Activated CD4-positive, alpha-beta T cell treated with anti-CD3 and anti-CD28 coated beads, Interleukin-2, Interleukin-6, amounts not matched to agents 100 ng/mL and 50 ng/mL, durations not matched to agents 16 hours and 8 hours (primary cell): Measurements from ENCODE around the gene YEATS4.

Experiments used
- DNase-seq: peaks from one replicate; pipeline ENCODE4 v3.0.0-alpha.2; 2020

Gene YEATS4

DNA sequence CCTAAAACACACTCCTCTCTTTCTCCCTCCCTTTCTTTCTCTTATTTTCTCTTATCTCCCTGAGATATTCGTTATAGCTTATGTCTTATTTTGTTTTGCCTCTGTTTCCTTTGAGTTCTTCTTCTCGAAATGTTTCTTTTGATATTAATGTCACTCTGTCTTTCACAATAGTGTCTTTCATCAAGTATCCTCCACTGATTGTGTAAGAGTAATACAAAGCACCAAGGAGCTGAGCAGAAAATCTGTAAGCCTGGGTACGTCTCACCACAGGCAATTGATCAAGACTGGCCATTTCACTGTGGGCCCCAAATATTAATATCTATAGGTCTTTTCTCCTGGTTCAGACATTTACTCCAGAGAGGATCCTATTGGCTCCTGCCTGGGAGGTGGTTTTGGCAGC is 16.2 kb upstream of the YEATS4 start:
- DNase-seq, result no peak

DNA sequence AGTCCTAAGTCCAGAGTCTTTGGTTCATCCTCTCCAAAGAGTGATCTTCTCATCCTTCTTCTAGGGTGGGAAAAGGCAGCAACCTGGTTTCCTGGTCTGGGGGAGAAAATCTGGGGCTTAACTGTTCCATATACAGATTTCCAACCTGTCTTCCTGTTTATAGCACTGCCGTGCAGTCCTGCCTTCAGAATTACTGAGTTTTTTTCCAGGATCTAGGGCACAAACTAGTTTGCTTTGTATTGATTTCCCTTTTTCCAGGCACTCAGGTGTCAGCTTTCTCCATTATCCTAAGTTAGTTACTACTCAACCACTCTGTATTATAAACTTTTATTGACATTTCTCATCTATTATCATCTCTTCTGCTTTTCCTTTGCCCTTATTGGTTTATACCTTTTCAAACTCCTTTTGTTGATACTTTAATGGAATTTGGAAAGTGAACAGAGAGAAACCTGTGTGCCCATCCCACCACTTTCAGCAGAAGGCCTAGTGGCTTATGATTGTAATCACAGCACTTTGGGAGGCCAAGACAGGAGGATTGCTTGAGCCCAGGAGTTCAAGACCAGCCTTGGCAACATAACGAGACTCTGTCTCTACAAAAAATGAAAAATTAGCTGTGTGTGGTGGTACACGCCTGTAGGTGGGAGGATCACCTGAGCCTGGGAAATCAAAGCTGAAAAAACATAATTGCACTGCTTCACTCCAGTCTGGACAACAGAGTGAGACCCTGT is 15.5 kb upstream of the YEATS4 start:
- no peak for DNase-seq

DNA sequence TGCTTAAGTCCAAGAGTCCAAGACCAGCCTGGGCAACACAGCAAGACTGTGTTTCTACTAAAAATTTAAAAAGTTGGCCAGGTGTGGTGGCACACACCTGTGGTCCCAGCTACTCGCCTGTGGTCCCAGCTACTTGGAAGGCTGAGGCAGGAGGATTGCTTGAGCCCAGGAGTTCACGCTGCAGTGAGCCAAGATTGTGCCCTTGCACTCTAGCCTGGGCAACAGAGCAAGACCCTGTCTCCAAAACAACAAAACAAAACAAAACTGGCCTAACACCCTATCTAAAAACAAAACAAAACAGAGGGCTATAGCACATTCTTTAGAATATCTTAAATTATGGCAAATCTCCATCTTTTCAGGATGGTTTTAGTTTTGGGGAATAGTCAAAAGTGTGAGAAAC is 14.5 kb upstream of the YEATS4 start:
- DNase-seq, result no peak

DNA sequence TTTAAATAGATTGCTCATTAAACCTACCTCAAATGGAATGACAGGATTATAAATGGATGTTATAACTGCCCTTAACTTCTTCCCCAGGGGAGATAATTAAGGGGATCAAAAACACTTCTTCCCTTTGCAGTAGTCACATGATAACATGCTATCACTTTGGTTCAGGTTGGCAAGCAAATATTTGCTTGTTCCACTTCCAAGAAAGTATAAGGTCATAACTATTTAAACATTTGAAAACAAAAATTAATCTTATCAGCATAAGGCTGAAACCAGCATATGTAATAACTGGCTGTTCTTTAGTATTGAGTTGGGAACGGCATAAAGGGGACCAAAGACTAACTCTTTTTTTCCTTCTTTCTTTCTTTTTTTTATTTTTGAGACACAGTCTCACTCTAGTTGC is 13.8 kb upstream of the YEATS4 start:
- no peak for DNase-seq

DNA sequence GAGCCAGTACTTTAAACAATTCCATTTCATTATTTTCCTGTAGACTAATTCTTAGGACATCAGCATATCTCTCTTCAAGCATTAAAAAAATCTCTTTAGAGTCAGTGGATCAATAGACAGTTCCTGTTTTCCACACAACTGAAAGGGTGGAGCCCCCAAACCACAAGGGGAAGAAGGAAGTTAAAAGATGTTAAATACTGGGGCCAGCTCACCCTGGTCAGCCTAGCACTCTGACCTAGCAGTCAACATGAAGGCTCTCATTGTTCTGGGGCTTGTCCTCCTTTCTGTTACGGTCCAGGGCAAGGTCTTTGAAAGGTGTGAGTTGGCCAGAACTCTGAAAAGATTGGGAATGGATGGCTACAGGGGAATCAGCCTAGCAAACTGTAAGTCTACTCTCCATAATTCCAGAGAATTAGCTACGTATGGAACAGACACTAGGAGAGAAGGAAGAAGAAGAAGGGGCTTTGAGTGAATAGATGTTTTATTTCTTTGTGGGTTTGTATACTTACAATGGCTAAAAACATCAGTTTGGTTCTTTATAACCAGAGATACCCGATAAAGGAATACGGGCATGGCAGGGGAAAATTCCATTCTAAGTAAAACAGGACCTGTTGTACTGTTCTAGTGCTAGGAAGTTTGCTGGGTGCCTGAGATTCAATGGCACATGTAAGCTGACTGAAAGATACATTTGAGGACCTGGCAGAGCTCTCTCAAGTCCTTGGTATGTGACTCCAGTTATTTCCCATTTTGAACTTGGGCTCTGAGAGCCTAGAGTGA is 11.2 kb upstream of the YEATS4 start, which contains the start of gene LYZ:
LYZ (plus strand) TSS at position 220 of the 777 bp plus-strand sequence; CDS start at position 248, 28 bp downstream.
- no peak for DNase-seq

DNA sequence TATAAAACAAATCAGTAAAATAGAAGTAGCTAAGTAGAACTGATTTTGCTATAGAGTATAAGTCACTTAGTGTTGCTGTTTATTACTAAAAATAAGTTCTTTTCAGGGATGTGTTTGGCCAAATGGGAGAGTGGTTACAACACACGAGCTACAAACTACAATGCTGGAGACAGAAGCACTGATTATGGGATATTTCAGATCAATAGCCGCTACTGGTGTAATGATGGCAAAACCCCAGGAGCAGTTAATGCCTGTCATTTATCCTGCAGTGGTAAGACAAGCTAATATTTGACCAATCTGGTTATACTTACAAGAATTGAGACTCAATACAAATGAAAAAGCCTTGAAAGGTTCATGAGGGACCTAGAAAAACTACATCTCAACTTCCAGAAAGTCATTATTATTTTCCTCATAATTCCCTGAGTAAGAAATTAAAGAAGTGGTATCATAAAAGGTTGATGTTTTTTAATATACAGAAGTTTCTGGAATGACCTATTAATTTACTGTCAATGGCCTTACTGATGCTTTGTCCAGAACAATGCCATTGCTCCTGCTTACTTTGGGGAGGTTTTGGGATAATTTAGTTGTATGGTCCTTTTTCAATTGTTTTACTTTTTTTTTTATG is 9.4 kb upstream of the YEATS4 start:
- DNase-seq, result no peak

DNA sequence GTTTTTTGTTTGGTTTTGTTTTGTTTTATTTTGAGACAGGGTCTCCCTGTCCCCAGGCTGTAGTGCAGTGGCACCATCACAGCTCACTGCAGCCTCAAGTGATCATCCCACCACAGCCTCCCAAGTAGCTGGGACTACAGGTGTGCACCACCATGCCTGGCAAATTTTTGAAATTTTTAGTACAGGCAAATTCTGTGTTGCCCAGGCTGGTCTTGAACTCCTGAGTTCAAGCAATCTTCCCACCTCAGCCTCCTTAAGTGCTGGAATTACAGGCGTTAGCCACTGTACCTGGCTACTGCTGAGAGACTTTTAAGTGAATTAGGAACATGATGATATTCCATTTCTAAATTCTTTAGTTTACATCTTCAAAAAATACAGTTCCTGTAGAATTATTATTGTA is 8.8 kb upstream of the YEATS4 start:
- DNase-seq, result no peak

DNA sequence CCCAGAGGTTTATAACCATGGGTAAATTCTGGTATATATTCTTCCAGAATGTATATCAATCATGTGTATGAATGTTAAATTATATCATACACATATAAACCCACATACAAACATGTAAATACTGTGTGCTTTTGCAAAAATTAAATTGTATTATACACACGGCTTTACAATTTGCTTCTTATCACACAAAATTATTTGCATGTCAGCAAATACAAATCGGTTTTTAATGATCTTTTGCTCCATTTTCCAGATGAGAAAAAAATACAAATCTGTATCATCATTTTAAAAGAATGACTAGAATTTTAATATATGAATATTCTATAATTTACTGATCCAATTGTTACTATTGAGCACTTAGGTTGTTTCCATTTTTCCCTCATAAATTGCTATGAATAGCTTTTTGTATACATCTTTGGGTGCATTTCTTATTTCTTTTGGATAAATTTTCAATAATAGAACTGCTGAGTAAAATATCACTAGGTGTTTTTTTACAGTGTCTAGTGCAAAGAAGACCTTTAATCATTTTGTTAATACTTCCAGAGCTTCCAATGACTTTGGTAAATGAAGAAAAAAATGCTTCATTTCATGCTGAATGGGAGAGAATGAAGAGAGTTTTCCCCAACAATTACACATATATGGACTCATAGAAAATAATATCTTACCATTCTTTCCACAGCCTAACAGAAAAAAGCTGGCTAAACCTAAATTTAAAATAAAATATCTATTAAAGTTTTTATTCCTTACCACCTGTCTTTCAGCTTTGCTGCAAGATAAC is 7.9 kb upstream of the YEATS4 start:
- DNase-seq, result no peak

DNA sequence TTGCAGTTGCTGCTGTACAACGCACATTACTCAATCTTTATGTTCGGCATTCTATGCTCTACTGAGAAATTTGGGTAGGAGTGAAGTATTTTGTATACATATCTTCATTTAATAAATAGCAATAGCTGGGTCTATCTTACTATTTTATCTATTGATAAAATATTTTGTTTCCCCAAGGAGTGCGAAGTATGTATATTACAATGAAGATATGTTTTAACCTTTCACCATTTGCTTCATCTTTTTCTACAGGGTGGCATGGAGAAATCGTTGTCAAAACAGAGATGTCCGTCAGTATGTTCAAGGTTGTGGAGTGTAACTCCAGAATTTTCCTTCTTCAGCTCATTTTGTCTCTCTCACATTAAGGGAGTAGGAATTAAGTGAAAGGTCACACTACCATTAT is 6.6 kb upstream of the YEATS4 start:
- no peak for DNase-seq

DNA sequence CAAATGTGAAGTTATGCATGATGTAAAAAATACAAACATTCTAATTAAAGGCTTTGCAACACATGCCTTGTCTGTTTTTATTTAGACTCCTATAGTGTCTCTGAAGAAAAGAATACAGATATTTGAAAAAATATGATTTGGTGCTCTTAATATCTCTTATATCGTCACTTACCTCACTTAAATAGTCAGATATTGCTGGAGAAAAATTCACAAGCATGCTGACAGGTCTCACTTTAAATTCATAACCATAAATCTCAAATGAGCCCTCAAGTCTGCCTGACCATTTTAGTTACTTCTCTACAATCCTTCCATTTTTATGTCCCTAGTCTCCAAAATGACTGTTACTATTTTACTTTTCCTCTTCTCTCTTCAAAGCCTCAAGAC is 5.4 kb upstream of the YEATS4 start:
- no peak for DNase-seq

DNA sequence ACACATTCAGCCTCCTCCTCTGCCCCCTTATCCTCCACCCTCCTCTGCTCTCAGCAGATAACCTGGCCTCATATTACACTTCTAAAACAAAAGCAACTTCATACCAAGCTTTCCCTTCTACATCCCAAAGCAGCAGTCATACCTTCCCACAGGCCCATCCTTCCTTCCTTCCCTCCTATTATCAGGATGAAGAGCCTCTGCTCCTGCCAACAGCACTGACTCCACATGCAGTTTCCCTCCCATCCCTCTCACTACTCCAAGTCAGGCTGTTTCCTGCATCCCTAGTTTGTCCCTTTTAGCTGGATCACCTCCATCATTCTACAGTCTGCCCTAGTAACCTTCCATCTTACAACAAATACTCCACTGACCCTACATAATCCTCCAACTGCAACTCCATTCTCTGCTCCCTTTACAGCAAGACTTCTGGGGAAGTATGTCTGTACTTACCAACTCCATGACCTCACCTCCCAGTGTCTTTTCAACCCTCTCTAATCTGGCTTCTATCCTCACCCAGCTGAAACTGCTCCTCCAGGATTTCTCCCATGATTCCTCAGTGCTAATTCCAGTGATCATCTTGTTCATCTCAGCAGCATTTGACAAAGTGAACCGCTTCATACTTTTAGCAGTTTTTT is 4.9 kb upstream of the YEATS4 start:
- no peak for DNase-seq

DNA sequence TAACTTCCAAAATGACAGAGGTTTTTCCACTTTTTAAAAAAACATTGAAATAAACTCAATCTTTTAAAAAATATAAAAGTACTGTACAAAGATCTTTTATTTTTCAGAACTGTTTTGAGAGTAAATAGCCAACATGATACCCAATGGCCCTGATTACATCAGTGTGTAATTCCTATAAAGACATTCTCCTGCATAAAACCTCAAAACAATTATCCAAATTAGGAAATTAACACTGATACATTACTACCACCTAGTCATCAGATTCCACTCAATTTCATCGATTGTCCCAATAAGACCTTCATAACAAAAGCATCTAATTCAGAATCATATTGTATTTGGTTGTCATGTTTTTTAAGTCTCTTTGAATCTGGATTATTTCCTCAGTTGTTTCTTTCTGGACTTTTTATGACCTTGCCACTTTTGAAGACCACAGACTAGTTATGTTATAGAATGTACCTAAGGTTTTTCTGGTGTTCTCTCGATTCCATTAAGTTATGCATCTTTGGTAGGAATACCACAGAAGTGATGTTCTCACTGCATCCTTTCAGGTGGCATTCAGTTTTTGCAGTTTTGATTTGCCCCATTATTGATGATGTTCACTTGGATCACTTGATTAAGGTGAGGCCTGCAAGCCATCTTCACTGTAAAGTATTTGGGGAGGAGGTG is 4.0 kb upstream of the YEATS4 start:
- DNase-seq, result no peak

DNA sequence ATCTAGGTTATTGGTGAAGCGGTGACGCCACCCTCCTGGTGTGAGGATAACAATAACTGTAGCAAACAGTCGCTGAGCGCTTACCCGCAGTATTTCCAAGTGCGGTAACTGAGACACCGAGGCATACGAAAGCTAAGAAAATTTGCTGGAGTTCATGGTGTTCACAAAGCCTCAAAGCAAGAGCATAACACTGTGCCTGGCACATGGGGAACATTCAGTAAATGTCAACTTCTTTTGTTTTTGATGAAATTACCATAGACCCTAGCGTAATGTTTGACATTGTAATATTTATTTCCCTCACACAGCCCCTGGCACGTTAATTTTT is 767 bp downstream of the YEATS4 start:
- DNase-seq, result no peak

DNA sequence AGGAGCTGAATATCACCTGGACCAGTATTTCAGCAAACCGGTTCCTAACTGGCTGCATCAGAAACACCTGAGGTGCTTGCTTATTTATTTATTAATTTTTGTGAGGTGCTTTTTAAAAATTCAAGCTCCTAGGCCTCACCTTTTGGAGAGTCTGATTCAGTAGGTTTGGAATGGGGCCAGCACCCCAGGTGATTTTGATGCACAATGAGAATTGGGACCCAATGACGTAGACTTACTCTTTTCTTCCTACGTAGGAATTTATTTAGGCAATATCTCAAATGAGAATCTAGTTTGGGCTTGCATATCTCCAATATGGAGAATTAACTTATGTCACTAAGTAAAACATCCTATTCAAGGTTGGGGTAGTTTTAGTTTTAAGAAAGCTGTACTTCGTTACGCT is 7.3 kb downstream of the YEATS4 start:
- no peak for DNase-seq

DNA sequence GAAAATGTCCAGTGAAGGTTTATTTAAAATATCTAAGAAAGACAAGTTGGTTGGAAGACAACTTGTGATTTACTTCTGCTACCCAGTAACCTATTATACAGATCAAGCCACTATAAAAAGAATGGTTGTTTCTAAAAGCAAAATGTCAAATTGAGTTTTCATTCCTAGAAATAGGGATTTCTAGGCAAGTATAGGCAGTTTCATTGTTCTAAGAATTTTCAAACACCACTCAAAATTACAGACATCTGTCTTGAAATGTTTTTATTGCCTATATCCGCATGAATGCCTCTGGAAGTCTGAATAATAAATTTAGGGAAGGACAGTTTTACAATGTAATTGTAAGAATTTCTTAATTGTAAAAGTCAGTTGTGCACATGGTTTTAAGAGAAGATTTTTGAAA is 8.6 kb downstream of the YEATS4 start:
- DNase-seq, result no peak

DNA sequence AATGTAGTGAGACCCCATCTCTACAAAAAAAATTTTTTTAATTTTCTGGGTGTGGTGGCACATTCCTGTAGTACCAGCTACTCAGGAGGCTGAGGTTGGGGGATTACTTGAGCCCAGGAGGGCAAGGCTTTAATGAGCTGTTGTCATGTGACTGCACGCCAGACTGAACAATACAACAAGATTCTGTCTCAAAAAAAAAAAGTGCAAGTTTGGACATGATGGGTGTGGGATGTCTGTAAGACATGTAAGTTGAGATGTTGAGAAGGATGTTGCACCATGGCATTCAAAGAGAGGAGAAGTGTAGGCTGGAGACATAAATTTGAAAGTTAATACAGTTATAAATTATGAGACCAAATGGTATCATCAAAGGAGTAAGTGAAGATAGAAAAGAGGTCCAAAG is 23.5 kb downstream of the YEATS4 start:
- DNase-seq, result no peak

DNA sequence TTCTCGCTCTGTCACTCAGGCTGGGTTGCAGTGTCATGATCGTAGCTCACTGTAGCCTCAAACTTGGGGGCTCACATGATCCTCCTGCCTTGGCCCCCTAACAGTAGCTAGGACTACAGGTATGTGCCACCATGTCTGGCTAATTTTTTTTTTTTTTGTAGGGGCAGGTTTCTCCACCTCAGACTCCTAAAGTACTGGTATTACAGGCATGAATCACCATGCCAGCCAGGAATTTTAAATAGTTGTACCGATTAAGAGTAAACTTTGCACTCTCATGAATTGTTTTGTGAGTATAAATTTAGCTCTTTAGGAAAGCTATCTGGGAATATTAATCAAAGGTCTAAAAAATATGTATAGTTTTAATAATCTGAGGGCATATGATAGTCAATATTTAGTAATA is 25.5 kb downstream of the YEATS4 start:
- no peak for DNase-seq

DNA sequence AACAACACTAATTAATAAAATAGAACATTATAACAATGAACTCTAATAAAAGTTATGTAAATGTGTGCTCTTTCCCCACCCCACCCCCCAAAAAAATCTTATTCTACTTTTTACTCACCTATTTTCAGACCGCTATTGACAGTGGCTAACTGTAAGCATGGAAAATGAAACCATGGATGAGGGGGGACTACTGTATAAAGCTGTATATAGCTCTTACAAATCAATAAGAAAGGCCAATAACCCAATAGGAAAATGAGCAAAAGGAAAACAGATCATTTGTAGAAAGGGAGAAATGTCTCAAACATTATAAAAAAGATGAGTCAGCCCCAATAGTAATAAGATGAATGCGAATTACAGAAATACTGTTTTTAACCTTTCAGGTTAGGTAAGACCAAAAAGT is 27.4 kb downstream of the YEATS4 start:
- DNase-seq, result peak; percentile 6

DNA sequence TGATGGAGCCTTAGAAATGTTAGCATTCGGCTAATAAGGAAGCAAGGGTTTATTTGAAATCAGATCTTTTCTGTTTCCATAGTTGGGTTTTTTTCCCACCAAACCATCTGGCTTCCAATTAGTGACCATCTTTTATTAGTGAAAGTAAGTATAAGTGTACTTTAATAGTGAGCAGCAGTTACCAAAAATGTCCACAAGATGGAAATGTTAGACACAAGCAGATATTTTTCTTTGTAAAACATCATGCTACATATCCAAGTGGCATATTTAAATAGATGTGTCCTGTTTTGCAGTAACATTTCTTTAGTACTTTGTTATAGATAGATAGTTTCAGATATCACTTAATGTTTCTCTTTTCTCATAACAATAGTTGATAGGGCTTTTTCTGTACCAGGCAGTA is 28.8 kb downstream of the YEATS4 start:
- DNase-seq, result peak; percentile 5

DNA sequence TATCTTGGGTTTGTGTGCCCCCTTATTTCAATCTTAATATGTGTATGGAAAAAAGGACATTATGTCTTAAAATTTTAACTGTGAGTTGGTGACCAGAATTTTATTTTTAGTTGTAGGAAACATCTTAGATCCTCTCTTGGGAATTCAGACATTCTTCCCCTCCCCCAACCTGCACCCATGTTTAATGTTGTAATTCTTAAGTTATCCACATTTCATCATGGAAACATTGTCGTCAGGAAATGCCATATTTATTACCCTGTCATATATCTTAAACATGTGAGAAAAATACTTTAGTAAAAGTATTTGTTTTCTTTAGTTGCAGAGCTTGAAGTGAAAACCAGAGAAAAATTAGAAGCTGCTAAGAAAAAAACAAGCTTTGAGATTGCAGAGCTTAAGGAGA is 30.3 kb downstream of the YEATS4 start:
- DNase-seq, result no peak

DNA sequence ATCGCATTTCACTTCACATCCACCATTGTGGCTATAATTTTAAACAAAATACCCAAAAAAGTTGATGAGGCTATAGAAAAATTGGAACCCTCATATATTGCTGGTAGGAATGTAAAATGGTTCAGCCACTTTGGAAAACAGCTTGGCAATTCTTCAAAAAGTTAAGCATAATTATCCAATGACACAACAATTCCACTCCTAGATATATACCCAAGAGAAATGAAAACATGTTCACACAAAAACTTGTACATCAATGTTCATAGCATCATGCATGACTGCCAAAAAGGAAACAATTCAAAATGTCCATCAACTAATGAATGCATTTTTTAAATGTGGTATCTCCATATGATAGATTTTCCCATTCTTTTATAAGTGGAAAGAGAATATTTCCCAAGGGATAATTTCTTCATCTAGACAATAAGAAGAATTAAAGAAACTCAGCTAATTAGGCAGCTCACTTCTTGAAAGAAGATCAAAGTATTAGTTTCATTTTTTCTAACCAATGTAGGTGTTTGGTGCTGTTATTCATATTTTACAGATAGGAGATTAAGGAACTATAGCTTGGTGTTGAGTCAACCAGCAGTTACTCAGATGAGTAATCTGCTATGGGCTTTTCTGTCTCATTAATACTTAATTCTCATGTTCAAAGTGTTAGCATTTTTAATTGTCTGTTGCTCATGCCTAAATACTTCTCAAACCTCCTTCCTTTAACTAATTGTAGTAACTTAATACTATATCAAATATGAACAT is 32.8 kb downstream of the YEATS4 start:
- DNase-seq, result peak; percentile 12

DNA sequence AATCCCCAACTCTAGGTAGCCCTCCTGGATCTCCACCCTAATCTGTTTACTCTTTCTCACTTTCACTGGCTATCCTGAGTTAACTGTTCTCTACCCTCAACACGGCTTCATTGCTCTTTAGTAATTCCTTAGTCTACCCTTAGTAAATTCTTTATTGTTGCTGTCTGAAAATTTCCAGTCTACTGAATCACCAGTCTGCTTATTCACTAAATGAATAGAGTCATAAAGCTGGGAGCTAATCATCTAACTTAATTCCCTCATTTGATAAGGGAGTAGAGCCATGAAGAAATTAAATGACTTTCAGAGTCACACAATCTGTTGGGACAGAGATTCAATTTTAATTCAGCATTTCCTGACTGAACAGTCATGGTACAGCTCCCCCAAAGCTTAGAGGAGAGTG is 36.5 kb downstream of the YEATS4 start:
- DNase-seq, result no peak
